Progenitor cell of endocrine pancreas (in vitro differentiated cells): ENCODE data around the gene NHERF2. TPM values are rescaled to one million over a fixed set of nuclear protein-coding genes. Genes with fewer than 3 reads are reported as not detected.
A peak's percentile ranks its signal among the peaks of the same experiment; 100 is the strongest.
"Not testable (repeated sequence)": the region's sequence is repeated elsewhere in the genome, so short reads cannot be mapped to it uniquely, and the experiment has no call there.

Experiments
- DNase-seq: peaks from one replicate; pipeline ENCODE4 v3.0.0; 2021; ENCODE audit warnings: low spot score; ENCODE audit not compliant: unreplicated experiment
- H3K27ac Mint-ChIP-seq: 2 replicates; pipeline ENCODE4 v1.8.0; 2021; ENCODE audit warnings: mild to moderate bottlenecking, moderate library complexity, mixed read lengths
- H3K27me3 Mint-ChIP-seq: 2 replicates; pipeline ENCODE4 v1.8.0; 2021; ENCODE audit warnings: mixed read lengths
- H3K36me3 Mint-ChIP-seq: 2 replicates; pipeline ENCODE4 v1.8.0; 2022; ENCODE audit warnings: mixed read lengths; ENCODE audit not compliant: insufficient read depth
- H3K4me1 Mint-ChIP-seq: 2 replicates; pipeline ENCODE4 v1.8.0; 2021; ENCODE audit warnings: low read depth, mixed read lengths
- H3K4me3 Mint-ChIP-seq: 2 replicates; pipeline ENCODE4 v1.8.0; 2021; ENCODE audit warnings: low read depth, mild to moderate bottlenecking, moderate library complexity, mixed read lengths
- H3K9me3 Mint-ChIP-seq: 2 replicates; pipeline ENCODE4 v1.8.0; 2021; ENCODE audit warnings: low read depth, mixed read lengths
- total RNA-seq: library from RNA; stranded (reverse); gene quantifications from 2 replicates; pipeline ENCODE4 v1.2.1, GENCODE V29; 2021
- TF ChIP-seq, protein P1 (sequence below): fragments of 200-600 bp; sonication (generic); IDR thresholded peaks from one replicate; pipeline ENCODE4 v1.5.0; 2021; ENCODE audit warnings: antibody characterized with exemption, mild to moderate bottlenecking; ENCODE audit not compliant: unreplicated experiment

The NHERF2 gene
- total RNA-seq, 1 donor from 2014 or later = 8.4 TPM

DNA sequence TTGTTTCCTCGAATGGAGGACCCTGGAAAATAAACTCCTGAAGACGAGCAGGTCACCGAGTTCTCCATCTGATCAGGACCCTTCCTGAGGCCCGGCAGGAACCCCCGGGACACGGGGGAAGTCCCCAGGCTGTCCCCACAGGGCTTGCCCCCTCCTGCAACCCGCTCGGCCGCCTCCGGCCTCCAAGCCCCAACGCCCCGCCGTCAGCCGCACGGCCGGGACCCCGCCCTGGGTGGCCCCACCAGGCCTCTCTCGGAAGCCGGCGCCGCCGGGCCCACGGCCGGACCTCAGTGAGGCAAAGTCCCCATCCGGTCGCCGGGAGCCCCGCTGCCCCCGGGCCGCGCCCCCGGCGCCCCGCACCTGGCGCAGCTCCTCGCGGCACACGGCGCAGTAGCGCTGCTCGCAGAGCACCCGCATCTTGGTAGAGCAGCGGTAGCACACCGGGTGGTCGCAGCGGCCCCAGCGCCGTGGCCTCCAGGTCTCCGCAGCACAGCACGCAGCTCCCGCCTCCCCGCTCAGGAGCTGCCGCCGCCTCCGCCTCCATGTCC is 17.5 kb upstream of the NHERF2 start:
- no peak overlapping the region for H3K27ac Mint-ChIP-seq
- peaks cover 2% of the 10 kb centered on the region for H3K36me3 Mint-ChIP-seq
- H3K27me3 Mint-ChIP-seq = no peaks in the 10 kb centered on the region
- H3K9me3 Mint-ChIP-seq = no peaks in the 10 kb centered on the region
- H3K4me3 Mint-ChIP-seq = peak overlapping the region; percentile 72
- TF ChIP-seq, protein P1, sequence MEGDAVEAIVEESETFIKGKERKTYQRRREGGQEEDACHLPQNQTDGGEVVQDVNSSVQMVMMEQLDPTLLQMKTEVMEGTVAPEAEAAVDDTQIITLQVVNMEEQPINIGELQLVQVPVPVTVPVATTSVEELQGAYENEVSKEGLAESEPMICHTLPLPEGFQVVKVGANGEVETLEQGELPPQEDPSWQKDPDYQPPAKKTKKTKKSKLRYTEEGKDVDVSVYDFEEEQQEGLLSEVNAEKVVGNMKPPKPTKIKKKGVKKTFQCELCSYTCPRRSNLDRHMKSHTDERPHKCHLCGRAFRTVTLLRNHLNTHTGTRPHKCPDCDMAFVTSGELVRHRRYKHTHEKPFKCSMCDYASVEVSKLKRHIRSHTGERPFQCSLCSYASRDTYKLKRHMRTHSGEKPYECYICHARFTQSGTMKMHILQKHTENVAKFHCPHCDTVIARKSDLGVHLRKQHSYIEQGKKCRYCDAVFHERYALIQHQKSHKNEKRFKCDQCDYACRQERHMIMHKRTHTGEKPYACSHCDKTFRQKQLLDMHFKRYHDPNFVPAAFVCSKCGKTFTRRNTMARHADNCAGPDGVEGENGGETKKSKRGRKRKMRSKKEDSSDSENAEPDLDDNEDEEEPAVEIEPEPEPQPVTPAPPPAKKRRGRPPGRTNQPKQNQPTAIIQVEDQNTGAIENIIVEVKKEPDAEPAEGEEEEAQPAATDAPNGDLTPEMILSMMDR = no peak
- DNase-seq = no peak
- H3K4me1 Mint-ChIP-seq = peaks cover 21% of the 10 kb centered on the region

GRCh38 chr16:2009791-2010510 is 16.8 kb upstream of the NHERF2 start, which contains the start of gene ZNF598:
Gene ZNF598 (minus strand): TSS chr16:2009821.
- Mint-ChIP-seq H3K4me1 (peaks cover 17% of the 10 kb centered on the region), H3K27me3 (no peaks in the 10 kb centered on the region), H3K4me3 (peak within 1 kb of the TSS; percentile 87), H3K9me3 (no peaks in the 10 kb centered on the region), H3K36me3 (peaks cover 2% of the 10 kb centered on the region), H3K27ac (peak within 1 kb of the TSS; percentile 95)
- peak; percentile 69 for DNase-seq
- TF ChIP-seq, protein P1 = no peak

GRCh38 chr16:2011726-2012125 is 15.0 kb upstream of the NHERF2 start:
- not testable (repeated sequence) for DNase-seq, H3K36me3 Mint-ChIP-seq, H3K4me3 Mint-ChIP-seq, H3K27ac Mint-ChIP-seq, H3K27me3 Mint-ChIP-seq, H3K9me3 Mint-ChIP-seq
- peaks cover 16% of the 10 kb centered on the region for H3K4me1 Mint-ChIP-seq

- Mint-ChIP-seq H3K27me3 (peaks cover 11% of the 10 kb centered on the region), H3K27ac (no peak overlapping the region), H3K9me3 (no peaks in the 10 kb centered on the region), H3K36me3 (no peaks in the 10 kb centered on the region), H3K4me3 (no peak overlapping the region), H3K4me1 (peaks cover 9% of the 10 kb centered on the region)
- TF ChIP-seq, protein P1 = no peak
- DNase-seq = no peak
Observed at GRCh38 chr16:2013527-2013926, 13.2 kb upstream of the NHERF2 start.

GRCh38 chr16:2015117-2015946 is 11.4 kb upstream of the NHERF2 start:
- H3K27ac Mint-ChIP-seq = no peak overlapping the region
- no peak overlapping the region for H3K4me3 Mint-ChIP-seq
- DNase-seq = no peak
- no peaks in the 10 kb centered on the region for H3K9me3 Mint-ChIP-seq
- peaks cover under 1% of the 10 kb centered on the region for H3K4me1 Mint-ChIP-seq
- no peaks in the 10 kb centered on the region for H3K36me3 Mint-ChIP-seq
- peaks cover 19% of the 10 kb centered on the region for H3K27me3 Mint-ChIP-seq
- TF ChIP-seq, protein P1 = no peak
